ENCODE data around the gene LIM2.

Gene LIM2

GRCh38 chr19:51396175-51396574 is 8.4 kb upstream of the LIM2 start:
- DNase-seq (ENCODE audit: low read depth in 2 of 2): no peak

GRCh38 chr19:51394050-51394836 is 6.5 kb upstream of the LIM2 start:
- peak; percentile 73 to 75 for DNase-seq (ENCODE audit: low read depth in 2 of 2)

- no peak for DNase-seq (ENCODE audit: low read depth in 2 of 2)
These were observed 4.9 kb upstream of the LIM2 start for GRCh38 chr19:51392701-51393100.

GRCh38 chr19:51391073-51391611 is 3.4 kb upstream of the LIM2 start:
- no peak for DNase-seq (ENCODE audit: low read depth in 2 of 2)

GRCh38 chr19:51389143-51389542 is 1.4 kb upstream of the LIM2 start:
- DNase-seq (ENCODE audit: low read depth in 2 of 2): no peak

- no peak for DNase-seq (ENCODE audit: low read depth in 2 of 2)
These were observed 773 bp downstream of the LIM2 start for GRCh38 chr19:51386882-51387520.

GRCh38 chr19:51382004-51382403 is 5.8 kb downstream of the LIM2 start:
- DNase-seq (ENCODE audit: low read depth in 2 of 2): no peak

GRCh38 chr19:51380379-51380778 is 7.4 kb downstream of the LIM2 start:
- no peak for DNase-seq (ENCODE audit: low read depth in 2 of 2)

- DNase-seq (ENCODE audit: low read depth in 2 of 2): no peak
These were observed 10.4 kb downstream of the LIM2 start for GRCh38 chr19:51377422-51377821.

- DNase-seq (ENCODE audit: low read depth in 2 of 2): no peak
These were observed 12.1 kb downstream of the LIM2 start for GRCh38 chr19:51375504-51376221.

- DNase-seq (ENCODE audit: low read depth in 2 of 2): peak; percentile 66
These were observed 14.9 kb downstream of the LIM2 start, which contains the start of gene NKG7 for GRCh38 chr19:51372649-51373504. Gene NKG7 (minus strand): TSS chr19:51372654. CDS start chr19:51372535, 119 bp downstream.

- DNase-seq (ENCODE audit: low read depth in 2 of 2): no peak
These were observed 15.6 kb downstream of the LIM2 start for GRCh38 chr19:51372021-51372648.

GRCh38 chr19:51371186-51371690 is 16.5 kb downstream of the LIM2 start:
- no peak for DNase-seq (ENCODE audit: low read depth in 2 of 2)

GRCh38 chr19:51370230-51370629 is 17.5 kb downstream of the LIM2 start:
- no peak for DNase-seq (ENCODE audit: low read depth in 2 of 2)

GRCh38 chr19:51368366-51369282 is 19.1 kb downstream of the LIM2 start, which contains the start of gene CLDND2:
Gene CLDND2 (minus strand): TSS chr19:51369003. CDS start chr19:51368577, 426 bp downstream.
- no peak for DNase-seq (ENCODE audit: low read depth in 2 of 2)

GRCh38 chr19:51367565-51368365 is 20.0 kb downstream of the LIM2 start:
- DNase-seq (ENCODE audit: low read depth in 2 of 2): peak; percentile 95 to 96

- no peak for DNase-seq (ENCODE audit: low read depth in 2 of 2)
These were observed 20.6 kb downstream of the LIM2 start for GRCh38 chr19:51367255-51367564.

- DNase-seq (ENCODE audit: low read depth in 2 of 2): peak; percentile 79 to 86
These were observed 21.2 kb downstream of the LIM2 start for GRCh38 chr19:51366389-51367254.

All from stimulated activated CD8-positive, alpha-beta memory T cell treated with anti-CD3 and anti-CD28 coated beads, Interleukin-2, amount 100 ng/mL, for 1 hour (primary cell).